NCI-H1436 treated with DMSO at 0.1 percent for 48 hours (cell line): Measurements from ENCODE around the gene LMO1.
A peak's percentile ranks its signal among the peaks of the same experiment; 100 is the strongest.

Experiments used
- DNase-seq: peaks from one replicate; lab custom pipeline; 2025; lab: John Stamatoyannopoulos, UW

LMO1 gene

DNA sequence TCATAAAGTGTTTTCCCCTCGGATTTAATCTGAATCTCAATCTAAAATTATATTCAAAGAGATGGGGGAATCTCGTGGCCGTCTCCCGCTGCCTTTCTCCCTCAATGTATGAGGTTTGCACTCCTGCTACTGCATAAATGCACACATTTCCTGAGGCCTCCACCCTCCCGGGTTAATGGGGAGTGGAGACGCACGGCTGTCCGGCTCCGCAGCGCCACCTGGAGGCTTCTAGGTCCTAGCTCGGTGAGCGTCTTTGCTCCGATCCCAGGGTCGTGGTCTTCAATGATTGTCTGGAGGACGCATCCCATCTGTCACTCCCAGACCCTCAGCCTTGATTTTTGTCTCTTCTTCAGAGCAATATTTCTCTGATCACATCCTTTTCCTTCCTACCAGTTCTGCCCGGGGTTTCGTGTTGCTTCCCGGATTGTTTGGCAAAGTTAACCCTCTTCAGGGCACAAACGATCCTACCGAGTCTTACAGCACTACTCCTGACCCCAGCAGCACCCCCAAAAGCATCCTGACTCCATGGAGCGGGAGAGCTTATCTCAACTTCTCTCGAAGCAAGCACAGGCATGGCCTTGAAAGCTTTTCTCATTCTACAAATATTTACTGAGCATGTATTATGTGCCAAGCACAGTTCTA, at the start of gene LMO1:
Gene LMO1, minus strand, starts transcription at position 110 of the 642 bp plus-strand sequence. CDS start 516 bp downstream, outside the sequence.
- peak; percentile 49 for DNase-seq

DNA sequence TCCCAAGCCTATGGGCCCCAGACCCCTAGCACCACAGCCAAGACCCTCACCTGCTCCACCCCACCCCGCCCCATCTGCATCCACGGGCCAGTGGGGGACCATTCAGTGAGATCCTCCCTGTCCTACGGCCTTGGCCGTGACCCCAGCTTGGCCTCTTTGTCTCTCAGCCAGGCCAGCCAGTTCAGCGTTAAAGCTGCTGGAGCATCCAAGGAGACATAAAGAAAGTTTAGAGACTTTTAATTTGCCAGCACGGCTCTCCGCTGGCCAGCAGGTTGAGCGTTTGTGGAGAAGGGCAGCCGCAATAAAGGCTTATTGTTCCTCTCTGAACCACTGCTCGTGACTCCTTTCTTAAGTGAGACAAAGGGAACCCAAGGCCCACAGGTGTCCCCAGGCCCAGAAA, 49.3 kb upstream of the LMO1 start:
- no peak for DNase-seq

DNA sequence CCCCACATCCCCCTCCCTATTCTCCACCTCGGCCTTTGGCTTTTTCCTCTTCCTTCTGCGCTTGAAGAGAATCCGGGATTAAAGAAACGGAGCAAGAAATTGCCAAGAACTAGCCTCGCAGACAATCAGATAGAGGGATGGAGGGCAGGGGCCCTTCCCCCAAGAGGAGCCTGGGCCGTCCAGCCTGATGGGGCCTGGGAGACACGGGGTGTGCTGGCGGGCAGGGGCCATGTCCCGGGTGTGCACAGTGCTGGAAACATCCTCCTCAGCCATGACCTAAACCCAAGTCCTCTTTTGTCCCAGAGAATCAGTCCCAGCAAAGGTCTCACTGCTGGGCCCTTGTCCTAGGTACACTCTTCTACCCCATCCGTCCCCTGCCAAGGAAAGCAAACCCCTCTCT, 47.7 kb upstream of the LMO1 start:
- DNase-seq: no peak

DNA sequence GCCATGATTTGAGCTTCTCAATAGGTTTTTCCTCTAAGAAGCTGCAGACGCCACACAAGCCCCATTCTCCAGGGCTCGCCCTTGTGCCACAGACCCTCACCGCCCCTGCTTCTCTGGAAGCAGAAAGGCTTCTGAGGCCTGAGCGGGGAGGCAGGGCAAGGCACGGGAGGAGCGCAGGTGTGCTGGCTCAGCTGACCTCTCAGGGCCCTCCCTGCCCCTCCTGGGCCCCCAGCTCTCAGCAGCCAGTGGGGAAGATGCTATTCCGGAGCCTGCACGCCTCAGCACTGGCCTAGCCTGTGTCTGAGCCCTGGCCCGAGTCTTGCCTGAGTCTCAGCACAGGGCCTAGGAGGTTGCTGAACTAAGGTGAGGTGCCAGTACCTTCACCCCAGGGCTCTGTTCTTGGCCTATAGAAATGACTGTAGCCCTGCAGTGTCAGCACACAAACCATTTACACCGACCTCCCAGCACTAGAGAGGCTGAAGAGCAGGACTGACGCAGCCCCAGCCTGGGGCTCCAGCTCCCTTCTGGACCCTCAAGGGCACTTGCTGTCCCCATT, 47.1 kb upstream of the LMO1 start:
- no peak for DNase-seq

DNA sequence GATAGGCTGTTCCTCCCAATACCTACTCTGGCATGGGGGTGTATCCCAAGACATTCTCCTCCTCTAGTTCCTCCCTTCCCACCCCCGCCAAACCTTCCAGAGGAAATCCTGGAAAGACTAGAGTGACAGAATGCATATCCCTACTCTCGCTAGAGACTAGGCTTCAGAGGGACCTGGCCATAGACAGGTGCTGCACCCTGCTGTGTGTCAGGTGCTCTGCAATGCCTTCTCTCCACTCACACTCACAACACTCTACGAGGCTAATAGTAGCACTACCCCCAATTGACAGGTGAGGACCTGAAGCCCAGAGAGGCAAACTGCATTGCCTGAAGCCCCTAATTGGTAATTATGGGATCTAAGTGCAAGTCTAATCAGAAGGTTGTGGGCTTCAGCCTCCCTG, 46.2 kb upstream of the LMO1 start:
- no peak for DNase-seq

DNA sequence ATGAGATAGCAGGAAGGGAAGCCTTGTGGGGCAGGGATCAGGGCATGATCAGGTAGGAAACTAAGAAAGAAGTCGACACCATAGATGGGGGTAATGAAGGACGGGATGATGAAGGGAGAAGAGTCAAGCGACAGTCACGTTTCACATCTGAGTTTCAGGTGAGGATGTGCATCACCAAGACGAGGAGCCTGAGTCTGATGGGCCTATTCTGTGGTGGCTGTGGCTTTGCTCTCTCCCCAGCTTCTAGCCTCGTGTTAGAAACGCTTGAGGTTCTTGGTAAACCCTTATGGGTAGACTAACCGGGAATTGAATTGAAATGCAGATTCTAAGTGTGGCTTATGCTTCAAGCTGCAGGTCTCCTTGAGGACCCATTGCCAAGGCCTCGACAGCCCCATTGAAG, 45.6 kb upstream of the LMO1 start:
- DNase-seq: no peak

DNA sequence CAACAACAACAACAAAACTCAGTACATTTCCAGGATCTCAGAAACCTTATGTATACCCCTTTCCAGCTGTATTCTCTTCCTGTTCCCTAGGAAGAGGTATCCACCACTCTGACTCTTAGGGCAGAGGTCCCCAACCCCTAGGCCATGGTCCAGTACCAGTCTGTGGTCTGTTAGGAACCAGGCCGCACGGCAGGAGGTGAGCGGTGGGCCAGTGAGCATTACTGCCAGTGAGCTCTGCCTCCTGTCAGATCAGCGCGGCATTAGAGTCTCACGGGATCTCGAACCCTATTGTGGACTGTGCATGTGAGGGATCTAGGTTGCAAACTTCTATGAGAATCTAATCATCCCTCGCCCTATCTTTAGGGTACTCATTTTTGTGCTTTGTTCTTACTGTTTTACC, 43.9 kb upstream of the LMO1 start:
- no peak for DNase-seq

DNA sequence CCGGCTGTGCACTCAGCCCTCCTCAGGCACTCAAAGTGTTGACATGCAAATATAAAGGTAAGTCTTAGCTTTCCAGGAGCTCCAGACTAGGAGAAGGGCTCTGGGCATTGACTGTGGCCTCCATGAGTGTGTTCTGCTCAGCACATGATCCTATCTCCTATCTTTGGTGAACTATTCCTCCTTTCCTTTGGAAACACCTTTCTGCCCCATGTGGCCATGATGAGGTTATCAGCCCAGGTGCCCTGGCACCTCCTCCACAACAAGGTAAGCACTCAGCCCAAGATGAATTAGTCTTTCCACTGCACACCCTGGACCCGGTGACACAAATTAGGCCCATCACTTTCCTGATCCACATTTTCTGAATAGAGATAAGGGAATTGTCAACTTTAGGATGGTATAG, 37.9 kb upstream of the LMO1 start:
- DNase-seq: no peak

DNA sequence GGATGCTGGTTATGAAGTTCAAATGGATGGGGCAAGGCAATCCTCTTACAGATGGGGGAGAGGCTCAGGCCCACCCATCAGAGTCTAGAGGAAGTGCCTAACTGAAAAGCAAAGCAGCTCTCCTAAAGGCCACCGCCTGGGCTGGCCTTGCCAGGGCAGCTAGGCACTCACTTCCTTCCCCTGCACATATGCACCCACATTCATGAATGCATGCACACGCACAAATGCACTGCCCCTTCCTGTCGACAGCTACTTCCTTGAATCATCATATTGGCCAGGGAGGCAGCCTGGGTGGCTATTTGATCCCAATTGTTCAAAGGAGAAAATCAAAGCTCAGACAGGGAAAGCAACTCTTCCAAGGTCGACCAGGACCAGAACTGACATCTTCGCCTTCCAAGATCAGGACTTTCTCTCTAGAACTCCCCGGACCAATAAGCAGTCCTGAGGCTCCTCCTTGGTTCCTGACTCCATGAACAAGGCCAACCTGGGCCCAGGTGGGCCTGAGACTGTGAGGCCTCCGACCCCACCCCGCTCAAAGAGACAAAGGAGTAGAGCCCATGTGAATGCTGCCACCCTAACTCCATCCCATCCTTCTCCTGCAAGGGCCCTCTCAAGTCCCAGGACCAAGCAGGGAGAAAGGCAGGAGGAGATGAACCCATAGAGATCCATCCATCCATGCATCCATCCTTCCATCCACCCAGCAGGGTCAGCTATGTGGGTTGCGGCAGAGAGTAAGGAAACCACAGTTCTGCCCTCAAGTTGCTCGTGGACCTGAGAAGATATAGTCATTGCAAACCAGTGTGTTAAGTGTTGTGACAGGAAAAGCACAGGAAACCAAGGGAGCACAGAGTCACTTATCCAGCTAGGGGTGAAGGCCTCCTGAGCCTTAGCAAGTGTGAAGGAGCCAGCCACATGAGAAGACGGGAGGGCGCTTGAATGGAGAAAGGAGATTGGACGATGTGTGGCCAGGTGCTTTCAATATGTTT, 35.4 kb upstream of the LMO1 start:
- no peak for DNase-seq

DNA sequence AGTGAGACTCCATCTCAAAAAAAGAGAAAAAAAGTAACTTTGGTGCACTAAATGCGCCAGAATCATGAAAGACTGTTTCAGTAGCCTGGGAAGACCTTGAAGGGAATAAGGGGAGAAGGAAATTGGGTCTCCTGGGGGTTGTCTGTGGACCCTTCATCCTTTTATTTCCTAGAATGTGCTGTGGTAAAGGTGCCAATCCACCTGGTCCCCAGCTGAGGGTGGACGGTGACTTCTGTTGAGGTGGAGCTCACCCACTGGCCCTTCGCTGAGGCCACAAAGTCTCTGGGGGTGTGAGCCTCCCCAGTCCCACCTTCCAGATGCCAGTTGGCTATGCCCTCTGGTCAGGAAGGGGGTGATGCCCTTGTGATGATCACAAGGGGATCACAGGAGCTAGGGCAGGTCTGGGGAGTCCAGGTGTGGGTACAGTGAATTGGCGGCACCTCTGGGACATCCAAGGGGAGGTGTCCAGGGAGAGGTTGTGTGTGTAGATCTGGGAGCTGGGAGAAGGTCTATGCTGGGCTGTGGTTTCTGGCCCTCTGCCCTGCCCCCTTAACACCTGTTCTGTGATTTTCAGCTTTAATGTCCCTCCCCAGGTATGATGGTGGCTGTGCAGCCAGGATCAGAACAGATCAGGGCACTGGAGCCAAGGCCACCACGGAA, 34.2 kb upstream of the LMO1 start:
- no peak for DNase-seq

DNA sequence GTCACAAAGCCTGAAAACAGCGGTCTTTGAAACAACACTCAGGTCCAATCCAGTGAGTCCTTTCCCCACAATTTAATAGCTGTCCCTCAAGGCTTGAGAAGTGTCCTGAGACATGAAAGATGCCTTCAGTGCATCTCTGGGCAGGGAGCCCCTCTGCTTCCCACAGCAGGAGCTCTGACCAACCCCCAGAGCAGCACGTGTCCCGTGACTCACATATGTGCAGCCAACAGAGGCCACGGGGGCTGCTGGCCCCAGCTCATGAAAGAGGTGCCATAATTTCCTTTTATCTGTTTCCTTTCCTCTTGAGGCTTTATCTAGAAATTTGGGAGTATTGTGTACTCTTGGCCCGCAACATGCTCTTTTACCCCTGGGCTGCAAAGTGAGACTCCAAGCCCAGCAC, 33.2 kb upstream of the LMO1 start:
- DNase-seq: no peak

DNA sequence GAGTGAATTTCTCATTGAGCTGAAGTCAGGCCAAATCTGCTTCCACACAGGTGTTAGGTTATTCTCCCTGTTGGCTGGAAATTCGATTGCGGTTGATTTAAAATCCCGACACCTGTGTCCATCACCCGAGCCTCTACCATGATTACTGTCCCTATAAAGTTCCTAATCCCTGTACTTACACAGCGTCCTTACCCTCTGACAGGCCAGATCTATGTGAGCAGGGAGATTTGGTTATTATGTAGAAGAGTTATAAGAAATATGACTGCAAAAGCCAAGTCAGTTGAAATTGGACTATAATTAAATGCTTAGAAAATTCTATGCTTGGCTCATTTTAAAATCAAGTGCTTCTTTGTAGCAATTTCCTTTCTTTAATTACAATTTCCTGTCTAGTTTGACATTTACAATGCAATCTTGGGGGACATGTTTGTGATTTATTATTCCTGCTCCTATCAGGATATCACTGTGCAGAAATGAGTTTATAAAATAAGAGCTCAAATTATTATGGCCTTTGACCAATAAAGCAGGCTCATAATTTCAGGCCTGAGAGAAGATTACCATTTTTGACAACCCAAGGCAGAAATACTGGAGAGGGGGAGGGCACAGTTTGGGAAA, 32.5 kb upstream of the LMO1 start:
- no peak for DNase-seq

DNA sequence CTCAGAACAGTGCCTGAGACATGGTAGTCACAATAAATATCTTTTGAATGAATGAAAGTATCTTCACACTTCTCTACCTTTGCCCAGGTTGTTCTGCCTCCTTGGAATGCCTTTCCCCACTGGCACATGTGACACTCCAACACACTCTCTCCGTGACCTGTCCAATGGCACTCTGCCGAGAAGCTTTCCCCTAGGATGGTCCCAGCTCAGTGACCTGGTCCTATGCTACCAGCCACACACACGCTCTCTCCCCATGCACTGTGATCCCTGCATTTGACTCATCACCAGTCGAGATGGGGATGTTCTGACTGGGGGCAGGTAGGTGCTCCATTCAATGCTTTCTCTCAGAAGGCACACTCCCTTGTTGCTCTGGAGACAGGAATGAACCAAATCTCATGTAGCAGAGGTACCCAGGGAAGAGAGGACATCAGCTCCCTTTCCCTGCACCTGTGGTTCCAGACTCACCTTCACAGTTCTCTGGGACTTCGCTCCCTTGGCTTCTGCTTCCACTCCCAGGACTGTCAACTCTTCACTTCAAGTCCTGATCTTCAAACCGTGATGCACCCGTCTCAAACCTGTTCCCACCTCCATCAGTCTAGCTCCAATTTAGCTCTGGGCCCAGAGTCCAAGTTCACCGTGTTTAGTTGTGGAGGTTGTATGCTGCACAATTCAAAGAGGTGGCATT, 30.7 kb upstream of the LMO1 start:
- DNase-seq: no peak

DNA sequence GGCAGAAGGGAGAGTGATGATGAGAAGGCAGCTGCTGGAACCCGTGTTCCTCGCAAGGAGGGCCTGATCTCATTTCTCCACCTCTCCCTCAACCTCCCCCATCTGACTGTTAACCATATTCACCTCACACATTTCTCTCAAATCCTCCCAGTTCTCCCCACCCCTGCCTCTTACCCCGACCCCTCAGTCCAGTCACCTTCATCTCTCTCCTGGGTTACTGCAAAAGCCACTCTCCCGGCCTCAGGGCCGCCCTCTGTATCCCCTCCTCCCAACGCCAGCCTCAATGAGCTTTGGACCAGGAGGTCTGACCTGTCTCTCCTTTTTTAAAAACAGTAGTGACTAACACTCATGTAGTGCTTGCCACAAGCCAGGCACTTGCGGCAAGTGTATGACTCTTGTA, 29.5 kb upstream of the LMO1 start:
- no peak for DNase-seq

DNA sequence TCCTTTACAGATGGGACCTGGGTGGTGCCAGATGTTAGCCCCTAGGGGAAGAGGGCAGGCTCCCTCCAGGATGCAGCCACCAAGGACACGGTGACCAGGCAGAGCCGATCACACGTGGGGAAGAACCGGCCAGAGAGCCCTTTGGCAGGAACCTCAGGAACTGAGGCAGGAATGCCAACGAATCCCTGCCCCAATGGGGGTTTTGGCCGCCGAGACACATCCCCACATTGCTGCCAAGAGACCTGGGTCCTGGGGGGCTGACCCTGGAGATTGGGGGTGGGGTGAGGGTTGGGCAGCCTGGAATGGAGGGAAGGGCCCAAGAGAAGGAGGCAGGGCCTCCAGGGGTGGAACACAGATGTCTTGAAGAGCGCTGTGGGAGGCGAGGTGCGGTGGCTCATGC, 28.7 kb upstream of the LMO1 start:
- DNase-seq: no peak

DNA sequence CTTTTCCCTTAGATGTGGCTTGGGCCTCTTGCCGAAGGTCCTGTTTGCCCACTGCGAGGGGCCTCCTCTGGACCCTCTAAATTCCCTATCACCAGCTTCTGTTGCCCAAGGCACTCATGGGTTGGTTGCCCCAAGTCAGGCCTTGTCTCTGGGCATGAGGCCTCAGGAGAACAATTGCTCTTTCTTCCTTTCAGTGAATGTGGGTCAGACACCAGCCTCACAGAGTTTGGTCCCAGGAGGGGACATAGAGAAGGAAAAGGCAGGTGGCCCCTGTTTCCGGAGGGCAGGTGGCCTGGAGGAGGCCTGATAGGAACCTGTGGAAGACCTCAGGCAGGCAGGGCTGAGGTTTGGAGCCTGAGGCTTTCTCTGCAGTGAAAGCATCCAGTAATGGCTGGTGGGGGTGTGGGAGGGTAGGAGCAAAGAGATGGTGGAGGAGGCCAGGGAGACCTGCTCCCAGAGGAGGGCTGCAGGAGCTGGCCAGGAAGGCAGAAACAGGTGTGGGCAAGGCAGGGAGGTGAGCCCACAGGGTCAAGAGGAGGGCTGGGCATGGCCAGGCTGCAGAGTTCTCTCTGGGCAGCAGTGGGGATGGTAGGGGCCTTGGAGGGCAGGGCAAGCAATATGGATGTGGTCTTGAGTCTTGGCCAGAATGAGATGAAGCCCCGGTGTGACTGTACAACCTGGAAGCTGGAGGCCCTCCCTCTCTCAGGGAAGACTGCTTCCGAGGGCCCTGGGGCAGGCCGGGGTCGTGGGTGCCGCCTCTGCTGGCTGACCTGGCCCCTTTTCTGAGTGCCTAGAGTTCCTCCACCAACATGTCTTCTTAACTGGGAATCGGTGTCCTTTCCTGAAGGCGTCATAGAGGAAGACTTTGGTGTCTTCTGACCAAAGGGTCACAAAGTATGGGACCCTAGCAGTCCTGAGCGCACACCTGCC, 28.0 kb upstream of the LMO1 start:
- DNase-seq: no peak

DNA sequence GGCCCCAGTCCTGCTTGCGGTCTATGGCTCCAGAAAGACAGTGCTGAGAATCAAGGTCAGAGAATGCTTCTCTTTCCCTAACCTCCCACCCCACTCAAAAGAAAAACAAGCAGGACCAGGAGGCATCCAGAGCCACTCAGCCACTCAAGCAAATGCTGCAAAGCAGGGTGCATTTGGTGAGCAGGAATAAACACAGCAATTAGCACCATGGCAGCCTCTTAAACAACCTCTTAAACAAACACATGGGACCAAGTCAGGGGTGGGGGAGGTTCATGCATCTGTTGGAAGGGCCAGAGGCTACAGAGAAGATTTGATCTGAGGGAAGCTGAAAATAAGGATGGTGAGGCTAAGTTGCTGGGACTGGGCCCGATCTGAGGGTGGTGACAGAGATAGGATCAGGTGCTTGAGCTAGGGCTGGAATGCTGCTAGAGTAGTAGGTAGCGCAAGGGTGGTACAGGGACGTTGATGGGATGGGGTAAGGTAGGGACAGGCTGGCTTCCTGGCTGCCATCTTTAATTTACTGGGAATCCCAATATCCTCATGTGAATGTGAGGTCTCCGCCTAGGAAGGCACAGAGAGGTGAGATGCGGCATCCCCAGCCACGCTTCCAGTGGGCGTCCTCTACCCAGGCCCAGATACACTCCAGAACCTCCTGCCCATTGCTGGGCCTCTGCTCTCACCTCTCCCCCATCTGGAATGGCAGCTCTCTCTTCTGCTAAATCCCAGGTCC, 26.6 kb upstream of the LMO1 start:
- peak; percentile 78 for DNase-seq

DNA sequence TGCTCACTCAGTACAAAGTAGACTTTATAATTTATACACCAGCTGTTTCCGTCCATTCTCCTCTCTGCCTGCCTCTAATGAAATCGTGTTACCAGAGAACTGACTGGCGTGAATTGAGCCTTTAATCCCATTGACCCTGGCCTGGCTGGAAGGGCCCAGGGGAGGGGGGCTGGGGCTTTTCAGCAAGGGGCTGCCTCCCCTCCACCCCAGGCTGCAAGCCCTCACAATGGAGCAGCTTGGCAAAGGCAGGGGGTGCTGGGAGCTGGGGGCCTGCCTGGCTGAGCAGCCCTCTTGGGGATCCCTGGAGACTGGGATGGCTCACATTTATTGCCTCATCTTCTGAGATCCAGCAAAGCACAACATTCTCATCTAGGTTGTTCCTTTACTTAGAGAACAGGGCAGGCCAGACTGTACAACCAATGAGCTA, 25.8 kb upstream of the LMO1 start:
- DNase-seq: no peak

DNA sequence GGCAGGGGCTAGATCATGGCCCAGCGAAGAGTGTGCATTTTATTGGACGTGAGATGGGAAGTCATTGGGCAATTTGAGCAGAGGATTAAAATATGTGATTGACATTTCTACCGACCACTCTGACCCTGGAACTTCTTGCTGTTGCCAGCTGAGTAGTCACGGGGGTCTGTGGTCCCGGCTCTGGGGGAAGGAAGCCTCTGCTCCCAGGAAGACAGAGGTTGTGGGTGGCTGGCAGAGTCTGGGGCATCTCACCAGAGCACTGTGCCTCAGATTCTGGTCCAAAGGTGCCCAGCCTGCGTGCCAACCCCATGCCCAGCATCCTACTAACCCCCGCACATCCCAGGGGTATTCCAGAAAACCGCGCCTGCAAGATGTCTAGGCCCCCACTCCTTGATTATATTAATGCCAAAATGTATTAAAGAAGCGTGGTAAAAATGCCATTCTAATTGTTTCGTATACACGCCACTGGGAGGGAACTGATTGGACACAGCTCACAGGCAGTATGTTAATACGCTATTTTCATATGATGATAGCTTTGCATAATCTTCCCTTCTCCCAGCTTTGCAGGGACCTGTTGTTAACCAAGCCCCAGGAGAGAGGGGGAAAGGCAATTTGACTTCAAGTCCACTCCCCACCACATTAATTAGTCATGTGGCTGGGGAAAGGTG, 25.3 kb upstream of the LMO1 start:
- DNase-seq: peak; percentile 91
